ENCODE data around the gene UBAP2.
"Not testable (repeated sequence)": the region's sequence is repeated elsewhere in the genome, so short reads cannot be mapped to it uniquely, and the experiment has no call there.

Gene UBAP2

DNA sequence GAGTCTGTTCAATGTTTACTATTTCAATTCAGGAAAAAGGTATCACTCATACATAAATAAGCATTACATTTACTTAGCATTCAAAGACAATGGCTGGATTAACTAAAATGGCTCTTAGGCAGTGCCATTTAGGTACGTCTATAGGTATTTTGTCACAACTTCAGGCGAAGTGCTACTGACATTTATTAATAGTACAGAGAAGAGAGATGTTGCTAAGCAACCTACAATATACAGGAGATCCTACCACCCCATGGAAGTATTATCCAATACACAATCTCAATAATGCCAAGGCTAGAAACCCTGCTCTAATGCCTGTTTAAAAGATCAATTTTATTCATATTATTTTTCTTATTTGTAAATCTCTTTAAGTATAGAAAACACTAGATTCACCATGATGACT is 76.0 kb downstream of the UBAP2 start:
- no peak for DNase-seq (ENCODE audit: low read depth)

DNA sequence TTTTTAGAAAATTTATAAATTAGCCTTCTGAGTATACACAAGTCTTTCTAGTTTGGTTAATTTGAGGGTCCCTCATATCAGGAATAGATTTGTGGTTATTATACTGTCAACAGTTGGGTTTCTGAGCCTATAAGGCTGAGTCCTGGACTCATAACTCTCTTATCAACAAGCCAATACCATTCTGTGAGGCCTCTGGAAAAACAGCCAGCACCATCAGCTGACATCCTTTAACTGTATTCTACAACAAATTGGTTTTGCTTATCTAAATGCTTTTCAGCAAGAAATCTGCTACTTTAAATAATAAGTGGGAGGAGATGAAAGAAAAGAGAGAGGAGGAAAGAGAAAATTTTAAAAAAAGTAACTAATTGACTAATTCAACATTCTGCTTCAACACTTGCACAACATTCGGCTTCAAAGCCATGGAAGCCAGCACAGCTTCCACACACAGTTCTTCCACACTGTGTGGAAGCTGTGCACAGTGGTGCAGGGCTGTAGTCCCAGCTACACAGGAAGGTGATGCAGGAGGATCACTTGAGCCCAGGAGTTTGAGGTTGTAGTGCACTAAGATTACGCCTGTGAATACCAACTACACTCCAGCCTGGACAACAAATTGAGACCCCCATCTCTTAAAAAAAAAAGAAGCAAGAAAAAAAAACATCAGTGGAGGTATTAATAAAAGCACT is 84.5 kb downstream of the UBAP2 start:
- DNase-seq (ENCODE audit: low read depth), result no peak

DNA sequence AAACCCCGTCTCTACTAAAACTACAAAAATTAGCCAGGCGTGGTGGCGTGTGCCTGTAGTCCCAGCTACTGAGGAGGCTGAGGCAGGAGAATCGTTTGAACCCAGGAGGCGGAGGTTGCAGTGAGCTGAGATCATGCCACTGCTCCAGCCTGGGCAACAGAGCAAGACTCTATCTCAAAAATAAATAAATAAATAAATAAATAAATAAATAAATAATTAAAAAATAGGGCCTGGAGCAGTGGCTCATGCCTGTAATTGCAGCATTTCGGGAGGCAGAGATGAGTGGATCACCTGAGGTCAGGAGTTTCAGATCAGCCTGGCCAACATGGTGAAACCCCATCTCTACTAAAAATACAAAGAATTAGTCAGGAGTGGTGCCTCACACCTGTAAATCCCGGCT is 86.2 kb downstream of the UBAP2 start:
- DNase-seq (ENCODE audit: low read depth), result not testable (repeated sequence)

DNA sequence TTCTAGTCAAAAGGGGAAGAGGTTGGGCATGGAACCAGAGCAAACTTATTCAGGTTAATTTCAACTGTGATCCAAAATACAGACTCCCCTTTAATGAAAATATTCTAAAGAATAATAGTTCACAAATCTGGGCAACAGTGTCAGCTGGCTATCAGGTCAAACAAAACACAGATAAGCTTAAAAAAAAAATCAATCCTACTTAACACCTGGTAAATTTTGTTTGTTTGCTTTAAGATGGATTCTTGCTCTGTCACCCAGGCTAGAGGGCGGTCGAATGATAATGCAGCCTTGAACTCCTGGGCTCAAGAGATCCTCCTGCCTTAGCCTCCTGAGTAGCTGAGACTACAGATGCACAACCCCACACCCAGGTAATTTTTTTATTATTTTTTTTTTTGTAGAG is 89.0 kb downstream of the UBAP2 start:
- DNase-seq (ENCODE audit: low read depth), result no peak

DNA sequence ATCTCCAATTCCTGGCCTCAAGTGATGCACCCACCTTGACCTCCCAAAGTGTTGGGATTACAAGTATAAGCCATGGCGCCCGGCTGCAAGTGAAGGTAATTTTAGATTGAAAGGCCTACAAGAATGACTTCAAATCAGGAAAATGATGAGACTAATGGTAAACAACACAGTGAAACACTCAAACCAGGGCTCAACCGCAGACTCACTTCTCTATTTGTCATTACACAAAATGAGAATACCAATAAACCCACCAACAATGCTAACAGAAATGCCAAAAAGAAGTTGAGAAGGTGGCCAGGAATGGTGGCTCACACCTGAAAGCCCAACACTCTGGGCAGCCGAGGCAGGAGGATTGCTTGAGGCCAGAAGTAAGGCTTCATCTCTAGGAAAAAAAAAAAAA is 92.1 kb downstream of the UBAP2 start:
- no peak for DNase-seq (ENCODE audit: low read depth)

DNA sequence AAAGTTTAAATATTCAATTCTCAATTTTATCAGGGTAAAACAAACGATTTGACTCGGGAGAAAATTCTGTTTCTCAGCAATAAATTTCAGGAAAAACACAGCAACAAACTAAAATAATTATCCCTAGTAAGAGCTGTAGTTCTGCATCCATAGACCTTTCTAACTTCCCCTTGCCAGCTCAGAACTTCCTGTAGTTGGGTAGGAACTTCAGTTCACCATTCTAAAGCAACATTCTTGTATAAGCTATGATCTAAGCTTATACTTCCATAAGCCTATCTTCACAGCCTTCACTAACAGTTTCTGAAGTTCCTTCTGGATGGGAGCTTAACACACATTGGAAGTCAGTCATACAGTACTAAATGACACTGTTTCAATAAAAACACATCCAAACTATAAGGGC is 96.6 kb downstream of the UBAP2 start:
- no peak for DNase-seq (ENCODE audit: low read depth)

DNA sequence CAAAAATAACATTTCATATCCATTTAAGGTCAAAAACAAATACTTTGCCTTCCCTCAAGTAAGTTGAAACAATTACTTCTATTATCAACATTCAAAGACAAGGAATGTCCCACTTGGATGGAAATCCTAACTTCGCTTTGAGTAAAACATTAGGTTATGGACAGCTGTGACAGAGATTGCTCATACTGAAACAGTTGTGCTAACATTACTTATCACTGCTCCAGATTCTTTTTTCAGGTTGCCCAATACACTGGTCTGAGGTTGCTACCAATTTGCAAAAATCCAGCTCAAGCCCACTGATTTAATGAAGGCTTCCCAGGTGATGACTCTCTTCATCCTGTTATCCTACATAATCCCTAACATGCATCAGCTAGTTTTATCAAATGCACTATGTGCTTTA is 98.3 kb downstream of the UBAP2 start:
- DNase-seq (ENCODE audit: low read depth), result no peak

DNA sequence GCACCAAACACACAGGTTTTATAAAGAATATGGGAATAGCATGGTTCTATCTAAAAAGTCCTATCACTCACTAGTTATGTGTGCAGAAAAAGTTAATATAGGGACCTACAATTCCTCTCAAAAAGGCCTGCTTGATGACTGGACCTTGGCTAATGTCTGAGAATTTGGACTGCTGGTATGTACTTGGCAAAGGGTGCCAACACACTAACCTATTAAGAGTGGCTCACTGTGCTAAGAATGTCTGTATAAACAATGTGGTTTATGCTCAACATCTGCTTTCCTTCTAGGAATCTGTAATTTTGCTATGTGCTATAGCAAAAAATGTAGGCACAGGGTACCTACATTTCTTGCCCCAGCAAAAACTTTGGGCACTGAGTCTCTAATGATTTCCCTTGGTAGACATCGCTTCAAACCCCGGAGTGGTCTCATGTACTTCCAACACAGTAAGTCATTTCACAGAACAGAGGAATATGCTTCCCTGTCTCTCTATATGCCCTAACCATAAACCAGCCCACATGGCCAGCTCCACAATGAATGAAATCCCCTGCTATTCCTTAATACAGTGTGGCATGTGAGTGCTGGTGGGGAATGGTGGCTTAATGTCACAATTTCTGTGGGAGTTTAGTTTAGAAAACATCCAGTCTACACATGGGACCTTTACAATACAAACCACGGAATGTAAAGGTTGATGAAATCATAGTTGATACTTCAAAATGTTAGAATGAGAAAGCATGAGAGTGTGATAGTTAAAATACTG is 101.7 kb downstream of the UBAP2 start:
- no peak for DNase-seq (ENCODE audit: low read depth)

DNA sequence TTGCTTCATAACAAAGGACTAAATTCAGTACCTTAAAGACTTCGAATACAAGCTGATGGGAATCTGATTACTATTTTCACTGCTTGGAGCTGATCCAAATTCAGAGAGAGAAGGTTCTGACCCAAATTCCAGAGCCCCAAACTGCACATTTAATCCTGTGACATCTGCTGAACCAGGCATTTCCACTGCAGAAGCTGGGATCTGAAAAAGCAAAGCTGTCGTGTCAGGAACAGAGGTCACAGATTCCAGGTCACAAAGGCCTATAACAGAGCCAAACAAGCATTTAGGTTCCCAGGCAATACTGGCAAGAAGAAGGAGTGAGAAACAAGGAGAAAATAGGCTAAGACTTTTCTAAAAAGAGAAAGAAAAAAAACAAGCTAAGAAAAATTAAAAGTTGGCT is 105.3 kb downstream of the UBAP2 start:
- DNase-seq (ENCODE audit: low read depth), result no peak

DNA sequence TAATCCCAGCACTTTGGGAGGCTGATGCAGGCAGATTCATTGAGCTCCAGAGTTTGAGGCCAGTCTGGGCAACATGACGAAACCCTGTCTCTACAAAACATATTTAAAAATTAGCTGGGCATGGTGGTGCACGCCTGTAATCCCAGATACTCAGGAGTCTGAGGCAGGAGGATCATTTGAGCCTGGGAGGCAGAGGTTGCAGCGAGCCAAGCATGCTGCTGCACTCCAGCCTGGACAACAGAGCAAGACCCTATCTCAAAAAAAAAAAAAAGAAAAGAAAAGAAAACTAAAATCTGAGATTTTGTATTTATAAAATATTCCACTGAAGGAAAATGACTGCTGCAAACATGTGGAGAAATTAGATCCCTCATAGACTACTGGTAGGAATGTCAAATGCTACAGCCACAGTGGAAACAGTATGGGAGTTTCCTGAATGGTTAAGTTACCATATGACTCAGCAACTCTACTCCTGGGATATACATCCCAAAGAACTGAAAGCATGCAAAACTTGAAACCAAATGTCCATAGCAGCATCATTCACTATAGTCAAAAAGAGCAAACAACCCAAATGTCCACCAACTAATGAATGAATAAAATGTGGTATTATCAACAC is 106.1 kb downstream of the UBAP2 start:
- no peak for DNase-seq (ENCODE audit: low read depth)

DNA sequence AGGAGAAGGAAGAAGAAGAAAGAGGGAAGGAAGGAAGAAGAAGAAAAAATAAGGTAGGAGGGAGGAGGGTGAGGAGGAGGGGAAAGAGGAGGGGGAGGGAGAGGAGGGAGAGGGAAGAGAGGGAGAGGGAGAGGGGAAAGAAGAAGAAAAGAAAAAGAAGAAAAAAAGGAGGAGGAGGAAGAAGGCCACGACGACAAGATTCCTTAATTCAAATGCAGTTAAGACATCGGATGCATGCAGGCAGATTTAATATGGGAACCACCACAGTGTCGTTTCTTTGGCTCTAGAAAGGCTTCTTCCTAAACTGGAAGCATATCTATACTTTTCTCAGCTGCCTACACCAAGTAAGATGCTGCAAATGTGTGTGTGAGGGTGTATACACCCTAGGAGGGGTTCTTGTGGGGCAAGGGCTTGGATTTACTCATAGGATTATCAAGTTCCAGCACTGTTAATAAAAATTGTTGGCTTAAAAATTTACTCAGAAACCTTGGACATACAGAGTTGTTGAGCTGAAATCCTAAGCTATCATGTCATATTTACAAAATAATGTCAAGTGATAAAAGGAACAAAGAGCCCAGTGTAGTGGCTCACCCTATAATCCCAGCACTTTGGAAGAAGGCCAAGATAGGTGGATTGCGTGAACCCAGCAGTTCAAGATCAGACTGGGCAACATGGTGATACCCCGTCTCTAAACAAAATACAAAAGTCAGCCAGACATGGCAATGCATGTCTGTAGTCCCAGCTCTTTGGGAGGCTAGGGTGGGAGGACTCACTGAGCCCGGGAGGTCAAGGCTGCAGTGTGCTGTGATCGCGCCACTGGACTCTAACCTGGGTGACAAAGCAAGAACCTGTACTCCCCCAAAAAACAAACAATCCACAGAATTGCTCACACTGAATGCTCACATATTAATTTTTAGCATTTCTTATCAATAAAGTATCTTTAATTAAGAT is 108.5 kb downstream of the UBAP2 start:
- DNase-seq (ENCODE audit: low read depth), result no peak

DNA sequence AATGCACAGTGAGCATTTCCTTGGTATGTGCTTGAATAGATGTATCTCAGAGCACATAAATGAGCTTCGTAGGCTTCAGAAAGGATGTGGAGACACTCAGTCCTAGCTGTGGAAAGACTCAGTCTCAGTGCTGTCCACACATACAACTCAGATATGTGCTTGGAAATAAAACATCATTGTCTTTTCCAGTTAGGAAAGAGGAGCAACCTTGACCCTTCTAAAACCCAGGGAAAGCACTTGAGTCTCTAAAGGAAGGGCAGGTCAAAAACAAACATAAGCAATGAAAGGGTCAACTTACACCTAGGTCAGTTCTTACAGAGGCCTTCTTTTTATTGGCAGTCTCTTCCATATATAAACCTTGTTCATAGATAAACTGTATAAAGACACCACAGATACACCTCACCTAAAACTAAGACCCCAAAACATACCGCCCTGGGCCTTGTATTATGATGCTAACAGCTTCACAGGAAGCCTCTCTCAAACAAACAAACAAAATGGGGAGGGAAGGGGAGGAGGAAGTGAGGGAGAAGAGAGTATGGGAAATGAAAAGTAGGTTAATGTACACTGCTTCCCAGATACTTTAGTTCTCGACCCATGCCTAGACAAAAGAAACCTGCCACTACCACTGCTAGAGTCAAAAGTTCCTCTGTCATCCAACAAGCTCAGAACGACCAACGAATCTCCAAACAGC is 114.4 kb downstream of the UBAP2 start:
- DNase-seq (ENCODE audit: low read depth), result no peak

DNA sequence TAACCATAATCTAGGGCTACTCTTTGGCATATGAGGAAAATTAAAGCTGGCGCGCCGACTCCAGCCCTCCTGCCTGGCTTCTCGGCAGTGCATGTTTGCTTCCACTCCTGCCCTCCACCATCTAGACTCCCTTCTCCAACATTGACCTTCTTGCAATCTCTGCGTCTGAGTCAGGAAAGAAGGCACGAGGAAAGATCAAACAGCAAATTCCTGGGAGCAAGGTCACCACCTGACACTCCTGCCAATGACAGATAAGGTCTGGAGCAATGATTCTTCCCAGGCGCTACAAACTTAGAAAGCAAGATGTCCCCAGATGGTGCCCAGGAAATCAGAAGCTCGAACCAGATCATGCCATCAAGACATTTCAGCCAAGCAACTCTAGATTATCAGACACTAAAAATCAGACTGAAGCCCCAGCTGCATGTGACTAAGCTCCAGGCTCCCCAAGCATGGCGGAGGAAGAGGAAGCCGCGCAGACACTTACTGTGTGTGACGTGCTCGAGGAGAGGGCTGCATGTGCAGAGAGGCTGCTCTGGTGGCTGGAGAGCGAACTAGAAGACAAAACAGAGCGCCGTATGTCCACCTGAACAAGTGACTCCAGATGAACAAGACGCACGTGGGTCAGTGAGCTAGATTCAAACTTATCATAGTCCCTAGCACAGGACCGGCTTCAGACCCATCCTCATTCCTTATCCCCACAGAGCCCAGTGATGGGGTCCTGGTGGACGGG is 116.4 kb downstream of the UBAP2 start:
- no peak for DNase-seq (ENCODE audit: low read depth)

DNA sequence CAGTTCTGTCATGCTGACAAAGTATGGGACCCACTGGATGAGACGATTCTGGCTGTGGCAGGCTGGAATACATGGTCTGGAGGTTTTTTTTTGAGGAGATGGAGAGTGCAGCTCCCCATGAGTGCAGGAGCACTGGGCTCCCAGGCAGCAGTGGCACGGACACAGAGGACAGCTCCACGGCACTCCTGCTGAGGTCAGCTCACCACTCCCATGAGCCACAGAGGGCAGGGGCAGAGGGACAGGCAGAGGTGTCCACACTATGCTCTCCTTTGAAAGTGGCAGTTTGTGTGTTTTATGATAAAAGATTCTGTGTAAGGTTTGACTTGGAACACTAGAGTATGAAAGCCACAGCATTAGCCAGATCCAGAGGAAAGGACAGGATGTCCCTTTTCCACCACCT is 117.4 kb downstream of the UBAP2 start:
- no peak for DNase-seq (ENCODE audit: low read depth)

DNA sequence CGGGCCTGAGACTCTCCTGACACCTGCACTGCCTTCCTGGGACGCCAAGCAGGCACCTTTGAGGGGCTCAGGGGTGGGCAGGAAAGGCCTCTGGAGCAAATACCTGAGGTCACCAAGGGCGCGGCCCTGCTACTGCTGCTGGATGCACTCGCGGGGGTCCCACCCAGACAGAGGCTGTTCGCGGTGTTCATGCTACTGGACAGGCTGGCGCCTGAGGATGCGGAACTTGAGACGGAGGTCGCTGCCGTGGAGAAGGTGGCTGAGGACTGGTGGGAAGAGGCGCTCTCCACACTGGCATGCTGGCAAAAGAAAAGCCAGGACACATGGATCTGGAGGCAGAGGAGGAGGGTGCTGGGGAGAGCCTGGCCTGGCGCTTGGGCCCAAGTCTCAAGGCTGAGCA is 121.0 kb downstream of the UBAP2 start:
- no peak for DNase-seq (ENCODE audit: low read depth)

DNA sequence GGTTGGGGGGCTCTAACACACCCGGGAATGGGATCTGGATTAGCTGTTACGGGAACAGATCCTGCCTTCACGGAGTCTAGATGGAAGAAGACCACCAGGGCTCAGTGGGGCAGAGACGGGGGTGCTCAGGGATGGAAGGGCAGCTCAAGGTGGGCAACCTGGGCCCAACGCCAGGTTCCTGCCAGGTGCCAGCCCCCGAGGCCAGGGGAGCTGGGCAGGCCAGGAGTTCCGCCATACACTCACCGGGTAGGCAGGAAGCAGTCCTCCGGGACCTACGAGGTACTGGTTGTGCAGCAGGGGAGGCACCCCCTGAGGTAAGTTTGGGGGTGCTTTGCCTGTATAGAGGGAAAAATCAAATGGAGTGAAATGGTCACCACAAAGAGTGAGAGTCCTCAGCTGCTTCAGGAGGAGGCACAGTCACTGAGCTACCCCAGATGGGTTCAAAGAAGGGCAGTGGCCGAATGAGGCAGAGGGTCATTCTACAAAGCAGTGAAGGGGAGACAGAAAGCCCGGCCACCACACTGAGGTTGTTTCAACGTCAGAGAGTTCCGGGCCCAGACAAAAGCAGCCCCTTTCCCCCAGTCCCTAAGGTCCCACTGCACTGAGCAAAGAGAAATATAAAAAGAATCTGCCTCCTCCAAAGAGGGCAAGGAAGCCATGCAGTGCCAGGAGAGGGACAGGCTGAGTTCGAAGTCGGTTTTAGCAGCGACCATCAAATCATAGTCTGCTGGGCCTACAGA is 121.8 kb downstream of the UBAP2 start:
- DNase-seq (ENCODE audit: low read depth), result no peak

DNA sequence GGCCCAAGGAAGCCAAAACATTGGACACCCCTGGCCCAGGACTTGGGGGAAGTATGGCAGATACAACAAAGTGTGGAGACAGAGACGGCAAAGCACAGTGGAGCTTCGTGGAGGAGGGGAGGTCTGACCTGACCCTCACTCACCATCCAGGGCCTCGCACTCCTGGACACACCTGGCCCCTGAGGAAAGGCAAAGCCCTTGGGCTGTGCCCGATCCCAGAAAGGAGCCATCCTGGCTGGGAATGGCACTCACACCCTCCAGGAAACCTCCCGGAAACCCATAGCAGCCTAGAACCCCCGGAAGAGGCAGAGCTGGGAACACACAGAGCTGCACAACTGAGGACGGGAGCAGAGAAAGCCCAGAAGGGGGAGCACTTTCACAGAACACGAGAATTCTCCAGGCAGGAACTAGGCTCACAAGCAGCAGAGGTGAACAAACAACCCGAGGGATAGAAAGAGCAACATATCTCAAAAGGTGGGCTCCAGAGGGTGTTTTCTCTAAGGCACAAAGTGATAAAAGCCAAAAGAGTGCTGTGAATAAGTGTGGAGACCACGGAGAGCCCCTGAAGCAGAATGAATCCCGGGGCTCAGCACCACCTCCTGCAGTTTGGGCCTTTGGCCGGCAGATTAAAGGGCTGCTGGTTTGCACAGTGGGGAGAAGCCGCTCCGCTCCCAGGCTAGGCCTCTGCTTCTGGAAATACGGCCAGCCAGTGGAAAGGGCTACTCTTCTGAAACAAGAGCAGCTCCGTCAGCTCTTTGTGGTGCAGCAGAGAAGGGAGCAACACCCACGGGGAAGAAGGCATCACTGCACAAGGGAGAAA is 123.5 kb downstream of the UBAP2 start:
- no peak for DNase-seq (ENCODE audit: low read depth)

DNA sequence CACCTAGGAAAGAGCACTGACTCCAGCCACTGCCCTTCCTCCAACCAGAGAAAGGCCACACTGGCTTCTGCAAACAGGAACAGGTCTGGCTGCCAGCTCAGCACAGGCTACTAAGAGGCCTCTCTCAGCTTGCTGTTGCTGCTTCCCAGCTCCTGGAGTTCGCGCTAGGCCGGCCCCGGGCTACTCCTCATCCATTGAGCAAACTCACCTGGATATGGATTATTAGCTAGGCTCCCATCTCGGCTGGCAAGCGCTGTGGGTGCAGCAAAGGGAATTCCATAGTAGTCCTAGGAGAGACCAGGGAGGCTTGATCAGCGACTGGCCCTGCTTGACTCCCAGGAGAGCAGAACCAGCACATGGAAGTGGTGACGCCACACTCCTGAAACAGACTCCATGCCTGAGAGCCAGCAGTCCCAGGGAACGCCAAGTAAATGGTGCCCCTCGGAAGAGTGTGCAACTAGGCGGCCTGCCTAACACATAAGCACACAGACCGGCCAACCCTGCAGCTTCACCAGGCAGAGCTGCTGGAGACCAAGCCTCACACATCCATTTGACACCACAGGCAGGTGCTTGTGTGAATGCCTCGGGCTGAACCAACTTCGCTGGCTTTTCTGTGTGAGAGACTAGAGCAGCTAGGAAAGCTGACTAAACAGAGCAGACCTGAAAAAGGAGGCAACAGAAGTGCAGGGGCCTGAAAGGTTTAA is 124.5 kb downstream of the UBAP2 start:
- DNase-seq (ENCODE audit: low read depth), result no peak

DNA sequence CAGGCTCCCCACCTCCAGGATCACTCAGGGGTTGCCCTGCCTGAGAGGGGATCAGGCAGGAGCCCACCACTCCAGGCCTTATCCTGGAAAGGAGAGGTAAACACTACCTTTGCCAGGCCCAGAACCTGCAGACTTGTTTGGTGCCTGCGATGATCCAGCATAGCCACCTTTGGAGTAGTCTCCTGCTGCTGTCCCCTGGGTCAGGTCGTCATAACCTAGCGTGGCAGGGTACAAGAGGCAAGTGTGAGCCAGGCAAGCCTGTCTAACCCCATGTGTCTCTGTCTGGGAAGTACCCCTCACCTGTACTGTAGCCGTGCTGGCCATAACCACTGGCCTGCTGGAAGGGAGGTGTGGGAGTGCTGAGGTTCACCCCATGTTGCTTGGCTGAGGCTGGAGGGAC is 125.6 kb downstream of the UBAP2 start:
- no peak for DNase-seq (ENCODE audit: low read depth)

Data from T-helper 22 cell (primary cell).